T-helper 2 cell treated with Interferon-gamma antibody and Interleukin-4, amounts not matched to agents 5 μg/mL and 100 μg/mL, for 36 hours (primary cell): ENCODE data around the gene CLDN9.
"Not testable (repeated sequence)": the region's sequence is repeated elsewhere in the genome, so short reads cannot be mapped to it uniquely, and the experiment has no call there.

Experiments used
- DNase-seq: peaks from one replicate; pipeline ENCODE4 v3.0.0; 2021; ENCODE audit warnings: low spot score
- H3K27ac Mint-ChIP-seq: one replicate; pipeline ENCODE4 v1.8.0; 2021; ENCODE audit warnings: mild to moderate bottlenecking, mixed read lengths
- H3K27me3 Mint-ChIP-seq: one replicate; pipeline ENCODE4 v1.8.0; 2021; ENCODE audit warnings: low read depth, mixed read lengths
- H3K36me3 Mint-ChIP-seq: one replicate; pipeline ENCODE4 v1.8.0; 2021; ENCODE audit warnings: low read depth, mixed read lengths
- H3K4me1 Mint-ChIP-seq: one replicate; pipeline ENCODE4 v1.8.0; 2021; ENCODE audit warnings: low read depth, mixed read lengths
- H3K4me3 Mint-ChIP-seq: one replicate; pipeline ENCODE4 v1.8.0; 2022; ENCODE audit warnings: mild to moderate bottlenecking, moderate library complexity, mixed read lengths
- H3K9me3 Mint-ChIP-seq: one replicate; pipeline ENCODE4 v1.8.0; 2021; ENCODE audit warnings: mixed read lengths

The CLDN9 gene

GRCh38 chr16:3052571-3053329 lies 40.0 kb downstream of the CLDN9 start:
- H3K9me3 Mint-ChIP-seq, DNase-seq, H3K27me3 Mint-ChIP-seq: not testable (repeated sequence)
- Mint-ChIP-seq H3K4me3 (peak overlapping the region; percentile 55), H3K4me1 (peaks cover 66% of the 10 kb centered on the region), H3K36me3 (peaks cover 67% of the 10 kb centered on the region), H3K27ac (peak overlapping the region; percentile 73)

GRCh38 chr16:3053330-3053710 lies 40.6 kb downstream of the CLDN9 start:
- H3K4me3 Mint-ChIP-seq = peak overlapping the region; percentile 65
- H3K4me1 Mint-ChIP-seq = peaks cover 63% of the 10 kb centered on the region
- not testable (repeated sequence) for DNase-seq, H3K27me3 Mint-ChIP-seq, H3K27ac Mint-ChIP-seq, H3K9me3 Mint-ChIP-seq
- H3K36me3 Mint-ChIP-seq = peaks cover 65% of the 10 kb centered on the region

DNA sequence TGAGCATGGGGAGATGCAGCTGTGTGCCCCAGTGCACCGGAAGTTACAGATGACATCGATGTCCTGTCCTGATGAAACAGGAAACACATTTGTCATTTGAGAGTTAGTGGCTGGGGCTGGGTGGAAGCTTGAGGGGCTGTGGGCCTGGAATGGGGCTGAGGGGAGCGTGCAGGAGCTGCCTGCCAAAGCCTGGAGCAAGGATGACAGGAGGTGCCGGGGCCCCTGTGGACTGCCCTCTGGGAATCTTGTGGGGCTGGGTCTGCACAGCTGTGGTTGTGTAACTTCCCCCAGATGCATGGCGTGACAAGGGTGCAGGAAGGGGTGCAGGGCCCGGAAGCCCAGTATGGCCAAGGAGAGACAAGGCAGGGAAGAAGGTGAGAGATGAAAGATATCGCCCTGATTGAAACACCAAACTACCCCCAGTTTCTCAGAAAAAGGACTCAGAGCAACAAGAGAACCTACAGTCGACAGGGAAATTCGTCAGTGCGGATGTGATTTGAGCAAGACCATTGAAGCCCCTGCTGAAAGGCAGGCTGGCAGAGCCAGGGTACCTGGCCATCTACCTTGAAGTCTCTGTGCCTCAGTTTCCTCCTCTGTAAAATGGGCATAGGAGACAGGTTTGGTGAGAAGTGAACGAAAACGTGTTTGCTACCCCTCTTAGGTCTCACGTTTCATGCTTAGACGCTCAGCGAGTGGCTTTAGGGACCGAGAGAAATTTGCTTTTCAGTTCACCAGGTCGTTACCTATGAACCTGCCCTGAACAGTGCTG lies 42.4 kb downstream of the CLDN9 start:
- peak overlapping the region; percentile 74 for H3K4me3 Mint-ChIP-seq
- peak overlapping the region; percentile 86 for H3K27ac Mint-ChIP-seq
- H3K4me1 Mint-ChIP-seq = peaks cover 60% of the 10 kb centered on the region
- DNase-seq = no peak
- H3K36me3 Mint-ChIP-seq = peaks cover 69% of the 10 kb centered on the region
- no peaks in the 10 kb centered on the region for H3K27me3 Mint-ChIP-seq
- H3K9me3 Mint-ChIP-seq = no peaks in the 10 kb centered on the region

- H3K27me3 Mint-ChIP-seq, DNase-seq, H3K9me3 Mint-ChIP-seq: not testable (repeated sequence)
- Mint-ChIP-seq H3K4me1 (peaks cover 60% of the 10 kb centered on the region), H3K27ac (peak overlapping the region; percentile 86), H3K36me3 (peaks cover 68% of the 10 kb centered on the region), H3K4me3 (peak overlapping the region; percentile 74)
These were observed 43.0 kb downstream of the CLDN9 start for GRCh38 chr16:3055734-3056115.

GRCh38 chr16:3056336-3057180 lies 43.8 kb downstream of the CLDN9 start:
- Mint-ChIP-seq H3K4me1 (peaks cover 52% of the 10 kb centered on the region), H3K27me3 (no peaks in the 10 kb centered on the region), H3K27ac (peak overlapping the region; percentile 95), H3K36me3 (peaks cover 60% of the 10 kb centered on the region), H3K4me3 (peak overlapping the region; percentile 74), H3K9me3 (no peaks in the 10 kb centered on the region)
- DNase-seq = no peak

DNA sequence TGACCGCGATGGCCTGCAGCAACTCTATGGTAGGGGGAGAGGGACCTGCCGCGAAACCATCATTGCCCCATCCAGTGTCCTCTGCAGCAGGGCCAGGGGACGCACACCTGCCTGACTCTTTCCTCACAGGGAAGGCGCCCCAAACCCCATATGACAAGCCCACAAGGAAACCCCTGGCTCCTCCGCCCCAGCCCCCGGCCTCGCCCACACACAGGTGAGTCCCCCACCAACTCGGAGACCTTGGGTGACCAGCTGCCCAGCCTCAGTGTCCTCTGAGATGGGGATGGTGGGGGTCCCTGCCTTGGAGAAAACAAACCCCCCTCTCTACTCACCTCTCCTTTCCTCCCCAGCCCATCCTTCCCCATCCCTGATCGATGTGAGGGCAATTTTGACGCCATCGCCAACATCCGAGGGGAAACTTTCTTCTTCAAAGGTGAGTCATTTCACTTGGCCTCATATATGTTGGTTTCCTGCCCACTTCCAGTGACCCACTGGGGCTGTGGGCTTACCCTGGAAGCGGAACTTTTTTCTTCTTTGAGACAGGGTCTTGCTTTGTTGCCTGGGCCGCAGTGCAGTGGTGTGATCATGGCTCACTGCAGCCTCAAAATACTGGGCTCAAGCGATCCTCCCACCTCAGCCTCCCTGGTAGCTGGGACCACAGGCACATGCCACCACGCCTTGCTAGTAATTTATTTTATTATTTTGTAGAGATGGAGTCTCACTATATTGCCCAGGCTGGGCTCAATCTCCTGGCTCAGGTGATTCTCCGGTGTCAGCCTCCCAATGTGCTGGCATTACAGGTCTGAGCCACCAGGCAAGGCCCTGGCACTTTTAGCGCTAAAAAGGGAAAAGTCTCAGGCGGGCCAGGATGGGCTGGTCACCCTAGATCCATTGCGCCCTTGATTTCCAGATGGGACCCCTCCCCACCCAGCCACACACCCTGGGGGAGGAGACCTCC lies 44.7 kb downstream of the CLDN9 start:
- peak overlapping the region; percentile 95 for H3K27ac Mint-ChIP-seq
- H3K9me3 Mint-ChIP-seq = no peaks in the 10 kb centered on the region
- no peaks in the 10 kb centered on the region for H3K27me3 Mint-ChIP-seq
- H3K4me1 Mint-ChIP-seq = peaks cover 52% of the 10 kb centered on the region
- peaks cover 60% of the 10 kb centered on the region for H3K36me3 Mint-ChIP-seq
- peak overlapping the region; percentile 74 for H3K4me3 Mint-ChIP-seq
- no peak for DNase-seq

GRCh38 chr16:3058139-3059030 lies 45.7 kb downstream of the CLDN9 start:
- H3K36me3 Mint-ChIP-seq = peaks cover 61% of the 10 kb centered on the region
- peaks cover 55% of the 10 kb centered on the region for H3K4me1 Mint-ChIP-seq
- peaks cover 4% of the 10 kb centered on the region for H3K9me3 Mint-ChIP-seq
- no peaks in the 10 kb centered on the region for H3K27me3 Mint-ChIP-seq
- peak overlapping the region; percentile 91 for H3K4me3 Mint-ChIP-seq
- H3K27ac Mint-ChIP-seq = peak overlapping the region; percentile 81
- no peak for DNase-seq

DNA sequence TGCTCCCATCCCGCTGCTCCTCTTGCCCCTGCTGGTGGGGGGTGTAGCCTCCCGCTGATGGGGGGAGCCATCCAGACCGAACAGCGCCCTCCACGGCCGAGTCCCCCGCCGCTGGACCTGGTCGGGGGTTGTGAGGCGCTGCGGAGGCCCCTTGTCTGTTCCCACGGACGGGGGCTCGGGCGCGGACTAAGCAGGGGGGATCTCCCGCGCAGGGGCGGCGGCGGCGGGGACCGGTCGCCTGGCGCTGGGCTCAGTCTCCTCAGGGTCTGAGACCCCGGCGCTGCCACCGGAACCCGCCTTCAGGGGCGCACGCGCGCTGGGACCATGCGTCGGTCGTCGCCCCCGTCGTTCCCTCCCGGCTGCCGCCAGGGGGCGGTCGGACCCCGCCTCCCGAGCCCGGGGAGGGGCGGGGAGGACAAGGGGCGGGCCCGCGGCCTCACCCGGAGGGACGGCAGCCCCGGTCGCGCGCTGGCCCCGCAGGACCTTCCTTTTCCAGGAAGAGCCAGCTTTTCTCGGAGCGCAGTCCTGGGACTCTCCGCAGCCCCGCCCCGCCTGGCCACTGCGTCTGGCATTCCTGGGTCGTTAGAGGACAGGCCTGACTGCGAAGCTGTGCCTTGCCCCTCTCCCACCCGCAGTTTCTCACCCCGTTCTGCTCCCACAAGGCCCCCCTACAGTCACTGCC lies 46.5 kb downstream of the CLDN9 start:
- peaks cover 54% of the 10 kb centered on the region for H3K36me3 Mint-ChIP-seq
- no peaks in the 10 kb centered on the region for H3K27me3 Mint-ChIP-seq
- H3K4me3 Mint-ChIP-seq = peak overlapping the region; percentile 91
- peak; percentile 88 for DNase-seq
- peaks cover 4% of the 10 kb centered on the region for H3K9me3 Mint-ChIP-seq
- peaks cover 53% of the 10 kb centered on the region for H3K4me1 Mint-ChIP-seq
- peak overlapping the region; percentile 93 for H3K27ac Mint-ChIP-seq

GRCh38 chr16:3059723-3060242 lies 47.1 kb downstream of the CLDN9 start:
- peaks cover 52% of the 10 kb centered on the region for H3K4me1 Mint-ChIP-seq
- peak overlapping the region; percentile 90 for H3K4me3 Mint-ChIP-seq
- H3K9me3 Mint-ChIP-seq = peaks cover 4% of the 10 kb centered on the region
- H3K27me3 Mint-ChIP-seq = no peaks in the 10 kb centered on the region
- DNase-seq = no peak
- peak overlapping the region; percentile 93 for H3K27ac Mint-ChIP-seq
- H3K36me3 Mint-ChIP-seq = peaks cover 50% of the 10 kb centered on the region

- H3K27me3 Mint-ChIP-seq = no peaks in the 10 kb centered on the region
- H3K36me3 Mint-ChIP-seq = peaks cover 45% of the 10 kb centered on the region
- H3K27ac Mint-ChIP-seq = peak overlapping the region; percentile 93
- peak overlapping the region; percentile 90 for H3K4me3 Mint-ChIP-seq
- DNase-seq = no peak
- peaks cover 4% of the 10 kb centered on the region for H3K9me3 Mint-ChIP-seq
- H3K4me1 Mint-ChIP-seq = peaks cover 52% of the 10 kb centered on the region
These were observed 47.8 kb downstream of the CLDN9 start for GRCh38 chr16:3060339-3061127.

- peaks cover 50% of the 10 kb centered on the region for H3K36me3 Mint-ChIP-seq
- H3K4me3 Mint-ChIP-seq = no peak overlapping the region
- DNase-seq = no peak
- peaks cover 43% of the 10 kb centered on the region for H3K4me1 Mint-ChIP-seq
- H3K9me3 Mint-ChIP-seq = peaks cover 4% of the 10 kb centered on the region
- H3K27ac Mint-ChIP-seq = peak overlapping the region; percentile 31
- H3K27me3 Mint-ChIP-seq = no peaks in the 10 kb centered on the region
These were observed 49.8 kb downstream of the CLDN9 start for GRCh38 chr16:3062553-3062952.
